Upper lobe of right lung (tissue), 1 donor: Measurements from ENCODE around the gene PKDCC. TPM values are rescaled to one million over a fixed set of nuclear protein-coding genes. Genes with fewer than 3 reads are reported as not detected.

Experiments used
- ATAC-seq: fragments of 200-7000 bp; cut with Tn5 transposase; one replicate; pipeline ENCODE4 v1.9.1; 2020; ENCODE audit warnings: mild to moderate bottlenecking, moderate library complexity
- DNase-seq: peaks from one replicate; pipeline ENCODE4 v3.0.0-alpha.2; 2020
- H3K27ac ChIP-seq: fragments of 200-600 bp; one replicate; pipeline ENCODE4 v1.8.0; 2022
- H3K27me3 ChIP-seq: fragments of 200-600 bp; one replicate; pipeline ENCODE4 v1.8.0; 2022; ENCODE audit warnings: mild to moderate bottlenecking
- H3K36me3 ChIP-seq: fragments of 200-600 bp; one replicate; pipeline ENCODE4 v1.8.0; 2022
- H3K4me1 ChIP-seq: fragments of 200-600 bp; one replicate; pipeline ENCODE4 v1.8.0; 2022
- H3K4me3 ChIP-seq: fragments of 200-600 bp; one replicate; pipeline ENCODE4 v1.8.0; 2022; ENCODE audit warnings: mild to moderate bottlenecking
- H3K9me3 ChIP-seq: fragments of 200-600 bp; one replicate; pipeline ENCODE4 v1.8.0; 2022
- intact Hi-C: fragments of 100-400 bp; cut with DNase I; formaldehyde crosslinking; loops from one replicate; pipeline ENCODE4 v1.11.0; 2022
- long read RNA-seq: library from polyadenylated mRNA; unstranded; transcript quantifications from one replicate; pipeline ENCODE4 v2.0.0, GENCODE V29; 2021
- total RNA-seq: library from RNA; stranded (reverse); fragmentation: NEBNext Ultra II Directional; extraction: Animal tissue kit (Norgen Biotek cat#: 25700); gene quantifications from one replicate; pipeline ENCODE4 v1.2.1, GENCODE V29; 2021
- TF ChIP-seq, protein P1 (sequence below): fragments of 200-600 bp; IDR thresholded peaks from one replicate; pipeline ENCODE4 v1.8.0; 2022; ENCODE audit warnings: antibody characterized with exemption
- donor health status: DM: no; HTN: yes; CAD: no; lungs with severe emphysema.

PKDCC gene, protein sequence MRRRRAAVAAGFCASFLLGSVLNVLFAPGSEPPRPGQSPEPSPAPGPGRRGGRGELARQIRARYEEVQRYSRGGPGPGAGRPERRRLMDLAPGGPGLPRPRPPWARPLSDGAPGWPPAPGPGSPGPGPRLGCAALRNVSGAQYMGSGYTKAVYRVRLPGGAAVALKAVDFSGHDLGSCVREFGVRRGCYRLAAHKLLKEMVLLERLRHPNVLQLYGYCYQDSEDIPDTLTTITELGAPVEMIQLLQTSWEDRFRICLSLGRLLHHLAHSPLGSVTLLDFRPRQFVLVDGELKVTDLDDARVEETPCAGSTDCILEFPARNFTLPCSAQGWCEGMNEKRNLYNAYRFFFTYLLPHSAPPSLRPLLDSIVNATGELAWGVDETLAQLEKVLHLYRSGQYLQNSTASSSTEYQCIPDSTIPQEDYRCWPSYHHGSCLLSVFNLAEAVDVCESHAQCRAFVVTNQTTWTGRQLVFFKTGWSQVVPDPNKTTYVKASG
- total RNA-seq, result 65.5 TPM
- long read RNA-seq, transcript PKDCC-201 (7 exons, 2,502 nt), result major isoform, 62 of 89 reads
- long read RNA-seq, partial matches to known transcripts, result 6 of 89 reads
- long read RNA-seq, other reads (novel, unspliced or antisense), result 21 of 89 reads

DNA sequence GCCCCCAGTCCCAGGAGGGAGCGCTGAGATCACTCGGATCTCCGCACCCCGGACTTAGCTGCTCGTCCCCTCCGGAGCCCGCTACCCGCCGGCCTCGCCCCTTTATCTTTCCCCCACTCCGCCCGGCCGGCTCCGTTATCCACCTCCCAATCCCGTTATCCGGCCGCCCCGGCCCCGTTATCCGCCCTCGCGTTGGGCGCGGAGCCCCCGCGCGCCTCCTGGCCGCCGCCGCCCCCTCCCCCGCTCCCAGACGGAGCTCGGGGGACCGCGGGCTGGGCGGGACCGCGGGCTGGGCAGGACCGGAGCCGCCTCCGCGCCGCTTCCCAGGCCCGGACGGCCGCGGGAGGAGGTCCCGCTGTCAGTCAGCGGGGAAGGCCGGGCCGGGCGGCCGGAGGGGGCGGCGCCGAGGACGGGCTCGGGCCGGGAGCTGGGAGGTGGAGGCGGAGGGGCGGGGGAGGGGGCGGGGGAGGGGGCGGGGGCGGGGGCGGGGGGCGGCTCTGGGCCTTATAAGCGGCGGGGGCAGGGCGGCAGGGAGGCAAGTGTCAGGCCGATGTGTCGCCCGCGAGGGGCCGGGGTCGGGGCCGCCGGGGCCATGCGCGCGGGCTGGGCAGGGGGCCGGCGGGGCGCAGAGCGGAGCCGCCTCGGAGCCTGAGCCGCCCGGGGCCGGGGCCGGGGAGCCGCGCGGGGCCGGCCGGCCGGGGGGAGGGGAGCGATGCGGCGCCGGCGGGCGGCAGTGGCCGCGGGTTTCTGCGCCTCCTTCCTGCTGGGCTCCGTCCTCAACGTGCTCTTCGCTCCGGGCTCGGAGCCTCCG is at the start of gene PKDCC:
TSS of gene PKDCC (plus strand) at position 534 of the 811 bp plus-strand sequence. CDS start at position 713, 179 bp downstream.
- peak; percentile 88 for ATAC-seq
- intact Hi-C loops, result no loop called here
- Histone ChIP-seq H3K4me3 (peak within 1 kb of the TSS; percentile 69), H3K27me3 (no peaks in the 10 kb centered on the region), H3K4me1 (peaks cover 7% of the 10 kb centered on the region), H3K27ac (peak within 1 kb of the TSS; percentile 76), H3K9me3 (no peaks in the 10 kb centered on the region), H3K36me3 (no peaks in the 10 kb centered on the region)
- DNase-seq, result peak; percentile 91
- TF ChIP-seq, protein P1, sequence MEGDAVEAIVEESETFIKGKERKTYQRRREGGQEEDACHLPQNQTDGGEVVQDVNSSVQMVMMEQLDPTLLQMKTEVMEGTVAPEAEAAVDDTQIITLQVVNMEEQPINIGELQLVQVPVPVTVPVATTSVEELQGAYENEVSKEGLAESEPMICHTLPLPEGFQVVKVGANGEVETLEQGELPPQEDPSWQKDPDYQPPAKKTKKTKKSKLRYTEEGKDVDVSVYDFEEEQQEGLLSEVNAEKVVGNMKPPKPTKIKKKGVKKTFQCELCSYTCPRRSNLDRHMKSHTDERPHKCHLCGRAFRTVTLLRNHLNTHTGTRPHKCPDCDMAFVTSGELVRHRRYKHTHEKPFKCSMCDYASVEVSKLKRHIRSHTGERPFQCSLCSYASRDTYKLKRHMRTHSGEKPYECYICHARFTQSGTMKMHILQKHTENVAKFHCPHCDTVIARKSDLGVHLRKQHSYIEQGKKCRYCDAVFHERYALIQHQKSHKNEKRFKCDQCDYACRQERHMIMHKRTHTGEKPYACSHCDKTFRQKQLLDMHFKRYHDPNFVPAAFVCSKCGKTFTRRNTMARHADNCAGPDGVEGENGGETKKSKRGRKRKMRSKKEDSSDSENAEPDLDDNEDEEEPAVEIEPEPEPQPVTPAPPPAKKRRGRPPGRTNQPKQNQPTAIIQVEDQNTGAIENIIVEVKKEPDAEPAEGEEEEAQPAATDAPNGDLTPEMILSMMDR, result no peak

DNA sequence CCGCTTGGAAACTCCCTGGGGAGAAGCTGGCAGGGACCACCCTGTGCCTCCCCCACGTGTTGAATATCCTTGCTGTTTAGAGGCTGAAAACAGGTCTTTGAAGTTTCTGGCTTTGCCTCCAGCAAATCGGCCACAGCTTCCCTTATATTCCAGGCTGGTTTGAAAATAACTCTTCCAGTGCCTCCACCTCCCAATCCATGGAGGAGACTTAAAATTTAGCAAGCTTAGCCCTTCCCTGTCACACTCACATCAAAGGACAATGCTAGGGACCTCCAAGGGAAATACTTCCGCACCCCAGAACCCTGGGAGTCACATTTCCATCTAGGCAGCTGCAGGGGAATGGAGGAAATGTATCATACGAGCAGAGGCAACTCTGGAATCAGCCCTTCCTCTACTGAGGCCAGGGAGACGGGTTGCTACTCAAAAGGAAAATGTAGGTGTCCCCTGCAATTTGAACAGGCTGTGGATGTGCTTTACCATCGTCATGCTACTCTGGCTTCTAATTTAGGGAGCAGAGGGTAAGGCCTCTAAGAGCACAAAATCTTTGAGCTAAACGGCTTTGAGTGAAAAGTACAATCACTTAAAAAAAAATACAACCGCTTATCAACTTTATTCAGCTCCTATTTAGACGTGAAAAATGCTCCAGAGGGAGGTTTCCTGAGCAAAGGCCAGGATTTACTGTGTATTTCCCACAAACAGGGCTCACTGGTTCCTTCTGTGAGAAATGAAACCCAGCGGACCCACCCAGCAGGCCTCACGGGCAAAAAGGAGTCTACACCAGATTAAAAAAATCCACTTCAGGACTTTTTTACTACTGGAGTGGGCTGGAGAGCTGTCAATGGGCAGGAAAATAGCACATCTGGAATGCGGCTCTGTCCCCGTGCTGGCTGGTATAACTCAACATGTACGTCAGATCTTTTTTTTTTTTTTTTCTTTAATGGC is 49.4 kb upstream of the PKDCC start:
- DNase-seq, result no peak
- no peaks in the 10 kb centered on the region for H3K4me1 ChIP-seq
- no peaks in the 10 kb centered on the region for H3K36me3 ChIP-seq
- peak; percentile 72 for ATAC-seq
- TF ChIP-seq, protein P1, result no peak
- intact Hi-C loops, result no loop called here
- H3K4me3 ChIP-seq, result no peak overlapping the region
- no peaks in the 10 kb centered on the region for H3K27me3 ChIP-seq
- H3K27ac ChIP-seq, result peak overlapping the region; percentile 17
- no peaks in the 10 kb centered on the region for H3K9me3 ChIP-seq

DNA sequence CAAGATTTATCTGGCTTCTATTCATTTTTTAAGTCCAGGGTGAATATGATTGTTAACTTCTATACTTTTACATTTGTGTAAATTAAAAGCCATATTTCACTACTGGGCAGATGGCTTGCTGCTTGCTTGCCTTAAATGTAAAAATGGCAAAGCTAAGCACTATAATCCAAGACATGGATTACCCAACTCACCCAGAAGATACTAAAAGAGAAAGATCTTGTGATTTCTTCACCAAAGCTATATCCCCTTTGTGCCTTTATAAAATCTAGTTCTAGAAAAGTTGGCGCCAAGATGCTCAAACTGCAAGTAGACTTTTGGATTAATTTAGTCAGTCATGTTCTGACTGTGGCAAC is 48.7 kb upstream of the PKDCC start:
- no peaks in the 10 kb centered on the region for H3K36me3 ChIP-seq
- no peaks in the 10 kb centered on the region for H3K9me3 ChIP-seq
- ATAC-seq, result no peak
- H3K27me3 ChIP-seq, result no peaks in the 10 kb centered on the region
- no peaks in the 10 kb centered on the region for H3K4me1 ChIP-seq
- TF ChIP-seq, protein P1, result no peak
- peak overlapping the region; percentile 17 for H3K27ac ChIP-seq
- intact Hi-C loops, result no loop called here
- DNase-seq, result no peak
- H3K4me3 ChIP-seq, result no peak overlapping the region

DNA sequence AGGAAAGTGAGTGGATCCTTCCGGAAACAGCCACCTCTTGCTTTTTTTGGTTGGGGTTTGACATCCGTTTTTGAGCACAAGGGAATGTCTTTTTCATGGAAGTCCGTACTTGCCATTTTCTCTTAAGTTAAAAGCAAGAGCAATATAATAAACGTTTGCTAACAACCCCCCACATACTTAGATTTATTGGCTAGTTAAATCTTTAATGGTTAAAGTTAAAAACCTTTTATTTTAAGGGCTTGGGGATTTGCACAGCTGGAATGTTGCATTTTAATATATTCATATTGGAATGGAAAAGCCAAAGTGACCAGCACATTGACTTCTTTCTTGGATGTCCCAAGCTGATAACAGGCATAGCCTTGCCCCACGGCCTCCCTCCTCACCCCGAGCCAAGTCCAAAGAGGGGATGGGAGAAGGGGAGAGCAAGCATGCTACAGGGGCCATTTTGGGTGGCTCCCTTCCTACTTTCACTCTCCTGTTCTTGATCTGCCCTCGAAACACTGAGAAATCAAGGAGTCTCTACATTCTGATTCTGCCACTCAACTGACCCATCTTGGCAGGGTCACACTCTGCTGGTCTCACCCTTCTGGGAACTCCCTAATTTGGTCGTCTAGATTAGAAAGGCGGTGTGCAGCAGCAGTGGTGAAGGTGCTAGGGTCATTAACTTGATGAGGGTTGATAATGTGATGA is 48.1 kb upstream of the PKDCC start:
- intact Hi-C loops, result no loop called here
- no peaks in the 10 kb centered on the region for H3K27me3 ChIP-seq
- H3K4me1 ChIP-seq, result no peaks in the 10 kb centered on the region
- no peaks in the 10 kb centered on the region for H3K36me3 ChIP-seq
- H3K4me3 ChIP-seq, result no peak overlapping the region
- H3K27ac ChIP-seq, result no peak overlapping the region
- TF ChIP-seq, protein P1, result no peak
- no peak for DNase-seq
- no peaks in the 10 kb centered on the region for H3K9me3 ChIP-seq
- ATAC-seq, result no peak
